Measurements from ENCODE around the gene SH3BP5L.
"Not testable (repeated sequence)": the region's sequence is repeated elsewhere in the genome, so short reads cannot be mapped to it uniquely, and the experiment has no call there.

SH3BP5L gene

GRCh38 chr1:248807067-248807737, 18.5 kb downstream of the SH3BP5L start:
- DNase-seq, result peak; percentile 74

DNA sequence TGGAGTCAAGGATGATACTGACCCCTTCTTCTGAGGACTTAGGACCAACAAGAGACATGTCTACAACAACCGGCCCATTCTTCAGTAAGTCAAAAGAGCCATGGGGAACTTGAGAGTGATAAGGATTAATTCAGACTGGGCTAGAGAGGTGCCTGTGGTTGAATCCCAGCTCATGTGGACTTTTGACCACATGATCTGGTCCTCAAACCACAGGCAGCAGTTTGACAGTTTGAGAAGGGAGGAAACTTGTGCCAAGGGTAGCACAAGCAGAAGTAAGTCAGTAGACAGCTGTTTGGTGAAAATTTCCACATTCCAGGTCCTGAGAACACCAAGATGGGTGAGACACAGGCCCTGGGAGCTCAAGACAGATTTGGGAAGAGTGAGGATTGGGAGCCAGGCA, 19.8 kb downstream of the SH3BP5L start:
- peak; percentile 95 for DNase-seq

DNA sequence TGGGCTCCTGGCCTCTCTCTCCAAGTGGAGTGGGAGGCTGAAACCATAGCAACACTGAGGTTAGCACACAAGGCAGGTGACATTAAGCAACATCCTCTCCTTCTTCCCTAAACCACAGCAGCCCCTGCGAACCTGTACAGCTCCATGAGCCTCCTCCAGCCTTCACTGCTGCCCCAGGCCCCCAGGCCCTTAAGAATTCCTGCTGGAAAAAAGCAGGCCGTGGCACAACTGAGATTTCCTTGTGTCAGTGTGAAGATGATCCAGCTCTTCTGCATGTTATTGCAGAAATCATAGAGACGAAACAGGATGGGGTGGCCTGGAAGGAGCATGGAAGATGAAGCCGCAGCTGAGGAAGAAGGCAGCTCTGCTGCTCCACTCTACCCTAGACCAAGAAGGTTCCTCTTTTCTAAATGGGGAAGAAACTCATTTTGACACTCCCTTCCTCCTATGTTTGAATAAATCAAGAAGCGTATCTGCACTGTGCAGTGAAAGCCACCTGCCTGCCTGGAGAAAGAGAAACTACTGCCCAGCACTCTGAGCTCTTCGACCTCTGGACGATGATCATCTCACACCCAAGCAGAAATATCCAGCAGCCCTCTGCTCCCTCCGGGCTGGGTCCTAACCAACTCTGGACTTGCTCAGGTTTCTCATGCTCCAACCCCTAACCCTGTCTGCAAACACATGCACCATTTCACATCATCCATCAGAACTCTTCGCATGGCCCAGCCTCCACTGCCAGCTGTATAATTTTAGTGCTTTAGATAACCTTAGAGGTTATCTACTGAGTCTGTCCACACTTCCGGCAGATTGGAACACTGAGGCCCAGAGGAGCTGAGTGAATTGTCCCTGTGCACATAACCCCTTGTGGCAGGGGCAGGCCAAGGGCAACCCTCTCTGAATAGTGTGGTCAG, 20.7 kb downstream of the SH3BP5L start:
- peak; percentile 96 for DNase-seq

DNA sequence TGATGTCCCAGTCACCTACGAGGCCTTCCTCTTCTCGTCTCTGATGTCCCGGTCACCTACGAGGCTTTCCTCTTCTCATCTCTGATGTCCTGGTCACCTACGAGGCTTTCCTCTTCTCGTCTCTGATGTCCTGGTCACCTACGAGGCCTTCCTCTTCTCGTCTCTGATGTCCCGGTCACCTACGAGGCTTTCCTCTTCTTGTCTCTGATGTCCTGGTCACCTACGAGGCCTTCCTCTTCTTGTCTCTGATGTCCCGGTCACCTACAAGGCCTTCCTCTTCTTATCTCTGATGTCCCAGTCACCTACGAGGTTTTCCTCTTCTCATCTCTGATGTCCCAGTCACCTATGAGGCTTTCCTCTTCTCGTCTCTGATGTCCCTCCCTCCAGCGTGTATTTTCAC, 22.2 kb downstream of the SH3BP5L start:
- not testable (repeated sequence) for DNase-seq

- DNase-seq, result no peak
These were observed 23.3 kb downstream of the SH3BP5L start for GRCh38 chr1:248802454-248802853.

- no peak for DNase-seq
These were observed 25.3 kb downstream of the SH3BP5L start for GRCh38 chr1:248800459-248800858.

GRCh38 chr1:248798791-248799190, 26.9 kb downstream of the SH3BP5L start:
- DNase-seq, result no peak

DNA sequence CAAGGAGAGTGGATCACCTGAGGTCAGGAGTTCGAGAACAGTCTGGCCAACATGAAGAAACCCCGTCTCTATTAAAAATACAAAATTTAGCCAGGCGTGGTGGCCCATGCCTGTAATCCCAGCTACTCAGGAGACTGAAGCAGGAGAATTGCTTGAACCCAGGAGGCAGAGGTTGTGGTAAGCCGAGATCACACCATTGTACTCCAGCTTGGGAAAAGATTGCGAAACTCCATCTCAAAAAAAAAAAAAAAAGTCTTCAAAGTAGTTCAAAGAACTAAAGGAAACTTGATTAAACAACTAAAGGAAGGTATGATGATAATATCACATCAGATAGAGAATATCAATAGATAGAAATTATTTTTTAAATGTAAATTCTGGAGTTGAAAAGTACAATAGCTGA, 31.1 kb downstream of the SH3BP5L start:
- not testable (repeated sequence) for DNase-seq

DNA sequence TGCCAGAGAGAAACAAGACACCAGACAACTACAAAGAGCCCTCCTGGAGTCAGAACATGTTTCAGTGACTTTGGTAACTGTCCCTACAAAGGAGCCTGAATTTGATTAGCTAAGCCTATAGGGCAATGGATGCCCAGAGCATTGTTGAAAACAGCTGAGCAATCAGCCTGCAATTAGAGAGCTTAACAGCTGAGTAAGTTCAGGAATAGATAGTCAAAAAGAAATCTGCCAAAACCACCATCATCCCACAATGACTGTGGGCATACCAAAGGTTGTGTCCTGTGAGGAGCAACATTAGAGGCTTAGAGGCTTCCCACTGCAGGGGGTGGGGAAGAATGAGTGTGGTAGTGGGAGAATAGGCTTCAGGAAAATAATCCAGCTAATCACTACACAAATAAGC, 32.1 kb downstream of the SH3BP5L start:
- no peak for DNase-seq

DNA sequence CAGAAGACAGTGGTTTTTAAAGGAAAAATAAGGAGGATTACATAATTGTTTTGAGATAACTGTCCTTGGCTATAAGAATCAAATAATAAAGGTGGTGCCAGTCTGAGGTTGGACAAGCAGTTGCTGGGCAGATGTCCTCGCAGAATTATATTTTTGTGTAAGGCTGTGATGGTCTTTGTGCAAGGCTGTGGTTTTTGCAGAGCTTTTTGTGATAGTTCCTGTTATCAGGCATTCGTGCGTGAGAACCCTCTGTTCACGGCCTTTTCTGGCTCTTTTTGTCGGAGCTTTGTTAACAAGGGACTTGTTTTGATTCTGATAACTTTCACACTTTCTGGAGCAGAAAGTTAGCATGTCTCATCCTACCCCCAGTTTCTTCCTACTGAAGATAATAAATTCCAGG, 33.4 kb downstream of the SH3BP5L start:
- DNase-seq, result peak; percentile 39

- DNase-seq, result no peak
These were observed 34.7 kb downstream of the SH3BP5L start for GRCh38 chr1:248791010-248791409.

DNA sequence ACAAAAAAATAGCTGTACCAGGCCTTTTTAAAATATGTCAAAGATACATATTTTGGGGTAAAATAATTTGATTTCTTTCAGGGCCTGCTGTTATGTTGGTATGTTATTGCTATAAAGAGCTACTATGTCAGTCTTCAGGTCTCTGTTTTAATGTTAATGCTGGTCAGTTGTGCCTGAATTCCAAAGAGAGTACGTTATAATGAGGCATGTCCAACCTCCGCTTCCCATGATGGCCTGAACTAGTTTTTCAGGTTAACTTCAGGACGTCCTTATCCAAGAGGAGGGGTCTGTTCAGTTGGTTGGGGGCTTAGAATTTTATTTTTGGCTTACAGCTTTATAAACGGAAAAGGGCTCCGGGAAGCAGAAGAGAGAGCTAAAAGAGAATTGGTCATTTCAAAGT, 35.3 kb downstream of the SH3BP5L start:
- no peak for DNase-seq

GRCh38 chr1:248789337-248789736, 36.4 kb downstream of the SH3BP5L start:
- not testable (repeated sequence) for DNase-seq

- no peak for DNase-seq
These were observed 37.4 kb downstream of the SH3BP5L start for GRCh38 chr1:248788327-248788726.

GRCh38 chr1:248787430-248787829, 38.3 kb downstream of the SH3BP5L start:
- no peak for DNase-seq

- DNase-seq, result no peak
These were observed 39.6 kb downstream of the SH3BP5L start for GRCh38 chr1:248786156-248786555.

GRCh38 chr1:248783367-248783766, 42.3 kb downstream of the SH3BP5L start:
- DNase-seq, result no peak

GRCh38 chr1:248782416-248783141, 43.1 kb downstream of the SH3BP5L start:
- no peak for DNase-seq

GRCh38 chr1:248779350-248779749, 46.4 kb downstream of the SH3BP5L start:
- DNase-seq, result peak; percentile 41

DNA sequence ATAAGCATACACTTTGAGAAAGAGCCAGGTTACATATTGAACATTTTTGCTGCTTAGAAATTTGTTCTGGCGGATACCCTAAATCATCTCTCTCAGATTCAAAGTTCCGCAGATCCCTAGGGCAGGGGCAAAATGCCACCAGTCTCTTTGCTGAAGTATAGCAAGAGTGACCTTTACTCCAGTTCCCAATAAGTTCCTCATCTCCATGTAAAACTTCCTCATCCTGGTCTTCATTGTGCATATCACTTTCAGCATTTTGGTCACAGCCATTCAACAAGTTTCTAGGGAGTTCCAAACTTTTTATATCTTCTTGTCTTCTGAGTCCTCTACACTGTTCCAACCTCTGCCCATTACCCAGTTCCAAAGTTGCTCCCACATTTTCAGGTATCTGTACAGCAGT, 46.8 kb downstream of the SH3BP5L start:
- DNase-seq, result no peak

GRCh38 chr1:248776991-248777390, 48.7 kb downstream of the SH3BP5L start:
- no peak for DNase-seq

DNA sequence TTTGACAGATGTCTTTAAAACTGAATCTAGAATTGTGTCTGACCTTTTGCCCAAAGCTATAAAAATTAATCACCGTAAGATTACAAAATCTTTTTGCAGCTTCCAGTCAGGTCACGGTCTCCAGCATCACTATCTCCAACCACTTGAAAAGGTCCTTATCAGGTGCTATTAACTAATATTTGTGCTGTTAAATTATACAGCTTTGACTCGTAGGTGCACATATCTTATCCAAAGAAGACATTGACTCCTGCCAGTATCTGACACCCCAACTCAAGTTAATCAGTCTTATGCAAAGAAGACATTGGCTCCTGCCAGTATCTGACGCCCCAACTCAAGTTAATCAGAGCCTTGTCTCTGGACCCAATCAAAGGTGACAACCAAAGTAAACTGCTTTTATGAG, 50.3 kb downstream of the SH3BP5L start:
- DNase-seq, result no peak

All from OCI-M1 (cell line).